H1 (cell line): ENCODE measurements around the gene GATA1.

Experiments
- BCL11A ChIP-seq, 2 experiments: IDR thresholded peaks; one replicate each; pipeline ENCODE4 v1.6.1; 2011; ENCODE audit warnings: low read depth in 2 of 2, low read length in 2 of 2, mild to moderate bottlenecking in 2 of 2
- BRCA1 ChIP-seq: IDR thresholded peaks from 2 replicates; pipeline ENCODE4 v1.6.1; 2012; ENCODE audit warnings: low read depth, low read length, improper control_type of control experiment
- CHD2 ChIP-seq: IDR thresholded peaks from 2 replicates; pipeline ENCODE4 v1.6.1; 2012; ENCODE audit warnings: low read length, improper control_type of control experiment
- CTBP2 ChIP-seq: IDR thresholded peaks from 2 replicates; pipeline ENCODE4 v1.7.0; 2011; ENCODE audit warnings: borderline replicate concordance, mild to moderate bottlenecking, moderate library complexity, mixed read lengths, low read length; ENCODE audit not compliant: insufficient read depth, insufficient read length
- CTCF ChIP-seq, 3 experiments: IDR thresholded peaks; 1 replicate in 2 of 3; 2 replicates in 1 of 3; pipeline versions ENCODE4 v1.5.1 to v1.6.1; 2011; ENCODE audit warnings: low read length in 3 of 3, mild to moderate bottlenecking in 3 of 3, inconsistent platforms in 2 of 3, low read depth in 1 of 3, moderate library complexity in 1 of 3; ENCODE audit not compliant: insufficient read depth in 1 of 3; ENCODE audit errors: control extremely low read depth in 1 of 3
- EZH2 ChIP-seq: fragments of 200-600 bp; sonication (generic); IDR thresholded peaks from 2 replicates; pipeline ENCODE4 v1.7.1; 2012; ENCODE audit warnings: low read depth, mild to moderate bottlenecking, moderate library complexity, low read length, inconsistent platforms; ENCODE audit not compliant: severe bottlenecking
- JUN ChIP-seq: IDR thresholded peaks from 2 replicates; pipeline ENCODE4 v1.6.1; 2011; ENCODE audit warnings: low read depth, mild to moderate bottlenecking, improper control_type of control experiment, low read length
- JUND ChIP-seq: IDR thresholded peaks from 2 replicates; pipeline ENCODE4 v1.6.1; 2011; ENCODE audit warnings: mild to moderate bottlenecking, improper control_type of control experiment, low read length
- POLR2A ChIP-seq, 2 experiments: IDR thresholded peaks; 1 replicate in 1 of 2; 2 replicates in 1 of 2; pipeline ENCODE4 v1.6.1; 2011; ENCODE audit warnings: low read depth in 2 of 2, low read length in 2 of 2, mild to moderate bottlenecking in 2 of 2; ENCODE audit errors: control extremely low read depth in 1 of 2
- RAD21 ChIP-seq, 2 experiments: IDR thresholded peaks in 1 of 2; conservative IDR thresholded peaks in 1 of 2; 2 replicates each; pipeline ENCODE4 v1.6.1; 2011; ENCODE audit warnings: low read depth in 2 of 2, low read length in 2 of 2, improper control_type of control experiment in 1 of 2, inconsistent platforms in 1 of 2, mild to moderate bottlenecking in 1 of 2, moderate library complexity in 1 of 2
- SRF ChIP-seq: IDR thresholded peaks from 2 replicates; pipeline ENCODE4 v1.6.1; 2011; ENCODE audit warnings: mild to moderate bottlenecking, low read depth, low read length, moderate library complexity
- SUZ12 ChIP-seq: fragments of 200-600 bp; sonication (generic); IDR thresholded peaks from 2 replicates; pipeline ENCODE4 v1.6.1; 2012; ENCODE audit warnings: mild to moderate bottlenecking, inconsistent platforms, low read length, moderate library complexity, mixed read lengths
- TAF1 ChIP-seq: IDR thresholded peaks from 2 replicates; pipeline ENCODE4 v1.6.1; 2011; ENCODE audit warnings: mild to moderate bottlenecking, low read depth, low read length
- TCF12 ChIP-seq: IDR thresholded peaks from 2 replicates; pipeline ENCODE4 v1.6.1; 2011; ENCODE audit warnings: low read depth, mild to moderate bottlenecking, low read length

- TF ChIP-seq TAF1 (no peak), SUZ12 (no peak), CHD2 (no peak), TCF12 (no peak), CTCF (IDR thresholded peaks at IDR 0.05; ENCODE audit: control extremely low read depth in 1 of 3, insufficient read depth in 1 of 3, low read depth in 1 of 3, low read length in 3 of 3) (no peak), CTBP2 (no peak), BCL11A (IDR thresholded peaks at IDR 0.05; ENCODE audit: low read depth in 2 of 2, low read length in 2 of 2) (no peak), RAD21 (IDR thresholded peaks at IDR 0.05 in 1 of 2, conservative IDR thresholded peaks at IDR 0.05 in 1 of 2; ENCODE audit: low read depth in 2 of 2, low read length in 2 of 2) (no peak), JUND (no peak), JUN (no peak), BRCA1 (no peak), SRF (no peak), POLR2A (IDR thresholded peaks at IDR 0.05; ENCODE audit: control extremely low read depth in 1 of 2, low read depth in 2 of 2, low read length in 2 of 2) (no peak), EZH2 (no peak)
Measured at GRCh38 chrX:48818866-48819265, 32.5 kb downstream of the GATA1 start.
